GM06990 (cell line): ENCODE results near the gene TMEM182.

Experiments
- DNase-seq: peaks from one replicate; pipeline ENCODE4 v3.0.0-alpha.2; 2011; ENCODE audit not compliant: insufficient read length; ENCODE audit errors: extremely low read depth
- H3K27me3 ChIP-seq: replicated peaks from 2 replicates; pipeline ENCODE4 v1.6.0; 2011; ENCODE audit warnings: low read length; ENCODE audit not compliant: control insufficient read depth, insufficient read depth
- H3K36me3 ChIP-seq: 2 replicates; pipeline ENCODE4 v1.5.1; 2011; ENCODE audit warnings: low read length; ENCODE audit not compliant: control insufficient read depth, insufficient read depth
- H3K4me3 ChIP-seq: replicated peaks from 2 replicates; pipeline ENCODE4 v1.5.1; 2011; ENCODE audit warnings: low read depth, mild to moderate bottlenecking, control low read depth, low read length
- TF ChIP-seq, protein P1 (sequence below): IDR thresholded peaks from 2 replicates; pipeline ENCODE4 v1.5.1; 2011; ENCODE audit warnings: low read length, control low read depth, mild to moderate bottlenecking, inconsistent platforms; ENCODE audit not compliant: insufficient read depth, poor library complexity, severe bottlenecking

TMEM182 gene

DNA sequence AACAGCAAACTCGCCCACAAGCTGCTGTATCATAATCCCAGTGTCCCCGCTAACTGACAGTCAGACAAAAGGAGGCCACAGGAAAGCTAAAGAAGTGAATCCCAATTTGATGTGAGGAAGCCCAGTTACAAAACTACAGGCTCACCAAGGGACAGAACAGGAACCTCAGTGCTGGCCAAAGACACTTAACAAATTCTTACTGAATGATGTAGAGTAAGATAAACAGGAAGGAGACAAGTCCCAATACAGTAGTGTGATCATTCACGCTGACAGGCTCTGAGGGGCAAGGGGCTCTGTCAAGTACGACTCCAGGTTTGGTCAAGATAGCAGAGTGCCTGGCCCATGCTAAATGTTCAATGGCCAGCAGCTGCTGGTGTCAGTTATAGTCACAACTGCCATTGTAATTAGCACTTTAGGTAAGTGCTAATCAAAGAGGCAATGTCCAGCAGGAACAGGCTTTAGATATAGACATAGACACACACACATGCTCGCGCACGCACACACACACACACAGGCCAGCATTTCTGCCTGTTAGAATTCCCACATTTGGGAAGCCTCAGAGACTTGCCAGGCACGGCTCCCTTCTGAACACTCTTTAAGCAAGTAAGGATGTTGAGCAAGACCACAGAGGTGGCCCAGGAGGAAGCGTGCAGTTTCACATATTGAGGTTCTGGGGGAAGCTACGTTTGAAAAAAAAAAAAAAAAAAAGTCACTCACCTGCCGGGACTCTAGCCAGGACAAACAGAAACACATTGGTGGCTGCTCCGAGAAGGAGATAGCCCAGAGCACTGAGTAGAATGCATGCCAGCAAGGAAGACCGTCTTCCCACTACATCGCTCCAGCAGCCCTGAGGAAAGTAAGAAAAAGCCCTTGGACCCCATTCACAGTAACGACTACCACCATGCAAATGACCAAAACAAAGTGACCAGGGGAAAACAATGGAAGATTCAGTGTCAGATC is 35.4 kb upstream of the TMEM182 start:
- TF ChIP-seq, protein P1, sequence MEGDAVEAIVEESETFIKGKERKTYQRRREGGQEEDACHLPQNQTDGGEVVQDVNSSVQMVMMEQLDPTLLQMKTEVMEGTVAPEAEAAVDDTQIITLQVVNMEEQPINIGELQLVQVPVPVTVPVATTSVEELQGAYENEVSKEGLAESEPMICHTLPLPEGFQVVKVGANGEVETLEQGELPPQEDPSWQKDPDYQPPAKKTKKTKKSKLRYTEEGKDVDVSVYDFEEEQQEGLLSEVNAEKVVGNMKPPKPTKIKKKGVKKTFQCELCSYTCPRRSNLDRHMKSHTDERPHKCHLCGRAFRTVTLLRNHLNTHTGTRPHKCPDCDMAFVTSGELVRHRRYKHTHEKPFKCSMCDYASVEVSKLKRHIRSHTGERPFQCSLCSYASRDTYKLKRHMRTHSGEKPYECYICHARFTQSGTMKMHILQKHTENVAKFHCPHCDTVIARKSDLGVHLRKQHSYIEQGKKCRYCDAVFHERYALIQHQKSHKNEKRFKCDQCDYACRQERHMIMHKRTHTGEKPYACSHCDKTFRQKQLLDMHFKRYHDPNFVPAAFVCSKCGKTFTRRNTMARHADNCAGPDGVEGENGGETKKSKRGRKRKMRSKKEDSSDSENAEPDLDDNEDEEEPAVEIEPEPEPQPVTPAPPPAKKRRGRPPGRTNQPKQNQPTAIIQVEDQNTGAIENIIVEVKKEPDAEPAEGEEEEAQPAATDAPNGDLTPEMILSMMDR = no peak
- Histone ChIP-seq H3K36me3 (peaks cover 3% of the 10 kb centered on the region), H3K4me3 (no peak overlapping the region), H3K27me3 (no peaks in the 10 kb centered on the region)
- DNase-seq = no peak

DNA sequence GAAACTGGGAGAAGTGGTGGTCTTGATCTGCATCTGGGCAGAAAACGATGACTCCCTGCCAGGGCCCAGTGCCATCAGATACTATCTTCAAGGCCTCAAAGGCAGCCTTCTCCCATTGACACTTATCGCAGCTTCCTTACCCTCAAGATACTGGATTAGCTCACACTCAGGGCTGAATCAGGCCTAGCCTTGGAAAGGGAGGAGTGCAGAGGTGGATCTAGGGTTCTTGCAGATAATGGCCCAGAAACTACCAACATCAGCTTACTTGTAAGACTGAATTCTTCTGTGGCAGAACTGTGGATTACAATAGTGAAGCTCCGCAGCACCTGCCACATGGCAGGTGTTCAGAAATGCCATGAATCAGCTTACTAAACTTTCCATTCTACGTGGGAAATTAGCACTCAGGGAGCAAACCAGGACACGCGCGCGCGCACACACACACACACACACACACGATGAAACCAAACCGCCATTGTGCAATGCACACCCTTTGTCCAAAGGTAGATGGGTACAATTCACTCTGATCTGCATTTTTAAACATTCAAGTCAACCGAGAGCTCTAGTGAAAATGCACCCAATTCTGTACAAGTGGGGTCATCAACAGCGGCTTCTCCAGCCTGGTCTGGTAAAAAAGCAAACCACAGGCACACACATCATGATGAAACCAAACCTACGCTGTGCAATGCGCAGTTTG is 26.3 kb upstream of the TMEM182 start:
- Histone ChIP-seq H3K4me3 (peak overlapping the region; percentile 88), H3K27me3 (no peaks in the 10 kb centered on the region), H3K36me3 (no peaks in the 10 kb centered on the region; the same call in 1 of the 2 replicates)
- no peak for DNase-seq
- TF ChIP-seq, protein P1 = no peak

DNA sequence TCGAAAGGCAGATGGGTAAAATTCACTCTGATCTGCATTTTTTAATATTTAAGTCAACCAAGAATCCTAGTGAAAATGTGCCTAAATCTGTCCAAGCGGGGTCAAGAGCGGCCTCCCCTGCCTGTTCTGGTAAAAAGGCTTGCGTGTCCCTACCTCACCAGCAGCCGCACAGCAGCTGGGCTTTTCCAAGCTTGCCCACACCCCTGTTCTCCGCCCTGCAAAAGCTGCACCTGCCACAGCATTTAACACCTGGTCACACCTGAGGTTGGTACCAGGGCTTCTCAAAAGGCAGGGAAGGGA is 25.8 kb upstream of the TMEM182 start:
- TF ChIP-seq, protein P1 = no peak
- Histone ChIP-seq H3K27me3 (no peaks in the 10 kb centered on the region), H3K4me3 (peak overlapping the region; percentile 88), H3K36me3 (no peaks in the 10 kb centered on the region; the same call in 1 of the 2 replicates)
- DNase-seq = no peak

DNA sequence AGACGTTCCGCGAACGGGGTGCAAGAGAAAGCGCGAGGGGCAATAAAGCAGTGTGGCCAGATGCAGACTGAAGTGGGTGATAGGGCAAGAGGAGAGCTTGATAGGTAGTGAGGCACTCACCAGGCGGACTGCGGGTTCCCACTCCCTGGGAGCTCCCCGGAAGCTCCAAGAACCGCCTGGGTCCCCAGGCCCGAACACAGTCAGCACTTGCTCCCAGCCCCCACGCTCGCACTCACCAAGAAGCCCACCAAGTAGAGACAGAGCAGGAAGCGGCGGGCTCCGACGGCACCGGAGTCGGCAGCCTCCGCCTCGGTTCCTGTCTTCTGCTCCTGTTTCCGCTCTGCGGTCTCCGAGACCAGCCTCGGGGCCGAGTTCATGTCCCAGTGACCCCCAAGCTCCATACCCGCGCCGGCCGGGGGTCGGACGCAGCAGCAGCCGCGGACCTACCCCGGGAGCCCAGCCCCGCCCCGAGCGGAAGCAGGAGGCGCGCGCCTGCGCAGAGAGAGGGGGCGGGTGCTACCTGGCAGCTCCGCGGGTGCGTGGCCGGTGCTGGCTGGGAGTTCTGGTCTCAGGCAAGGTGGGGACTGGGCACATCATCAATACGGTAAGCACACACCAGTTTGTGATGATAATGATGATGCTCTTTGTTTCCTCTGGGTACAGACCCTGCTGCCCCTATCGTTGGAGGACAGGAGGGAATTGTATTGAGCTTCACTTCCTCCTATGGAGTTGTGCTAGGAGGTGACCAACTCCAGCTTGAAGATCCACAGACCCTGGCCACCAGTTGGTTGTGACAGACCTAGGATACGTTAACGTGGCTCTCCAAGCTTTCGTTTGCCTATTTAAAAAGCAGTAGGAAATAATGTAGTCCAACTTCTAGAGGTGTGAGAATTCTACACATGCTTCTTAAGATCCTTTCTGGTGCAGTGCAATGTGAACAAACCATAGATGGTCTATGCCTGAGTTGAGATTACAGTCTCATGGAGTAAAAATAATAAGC is 25.1 kb upstream of the TMEM182 start:
- TF ChIP-seq, protein P1 = no peak

DNA sequence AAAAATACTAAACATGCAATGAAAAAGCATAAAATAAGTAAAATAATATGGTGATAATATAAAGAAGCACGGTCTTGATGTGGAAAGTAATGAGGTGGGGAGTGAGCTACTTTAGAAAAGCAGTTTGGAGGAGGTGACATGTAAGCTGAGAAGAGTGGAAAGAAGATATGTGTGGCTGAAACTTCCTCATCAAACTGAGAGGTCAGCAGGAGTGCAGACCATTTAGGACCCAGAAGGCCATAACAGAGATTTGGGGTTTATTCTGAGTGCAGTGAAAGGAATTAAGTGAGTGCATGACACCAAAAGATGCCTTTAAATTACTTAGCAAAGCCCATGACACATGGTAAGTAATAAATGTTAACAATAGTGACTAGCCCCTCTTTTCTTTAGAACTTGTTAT is 24.4 kb upstream of the TMEM182 start:
- H3K27me3 ChIP-seq = no peaks in the 10 kb centered on the region
- TF ChIP-seq, protein P1 = no peak
- H3K4me3 ChIP-seq = peak overlapping the region; percentile 88
- no peak for DNase-seq
- H3K36me3 ChIP-seq = no peaks in the 10 kb centered on the region

More for the DNA sequence above, 25.1 kb upstream of the TMEM182 start:
- Histone ChIP-seq H3K4me3 (peak overlapping the region; percentile 88), H3K27me3 (no peaks in the 10 kb centered on the region), H3K36me3 (no peaks in the 10 kb centered on the region; the same call in 1 of the 2 replicates)
- DNase-seq = peak; percentile 86
